NB4 (cell line): ENCODE results near the gene ZBTB20.

Experiments
- CTCF ChIP-seq: IDR thresholded peaks from one replicate; pipeline ENCODE4 v1.5.1; 2012; ENCODE audit warnings: low read depth, low read length
- MAX ChIP-seq: IDR thresholded peaks from 2 replicates; pipeline ENCODE4 v1.6.1; 2011; ENCODE audit warnings: low read depth, low read length
- MYC ChIP-seq: IDR thresholded peaks from 2 replicates; pipeline ENCODE4 v1.6.1; 2011; ENCODE audit warnings: low read depth, low read length
- POLR2A ChIP-seq: IDR thresholded peaks from 2 replicates; pipeline ENCODE4 v1.6.1; 2011; ENCODE audit warnings: mild to moderate bottlenecking; ENCODE audit not compliant: insufficient read length; ENCODE audit errors: extremely low read depth

GRCh38 chr3:114800272-114801031, 346.6 kb downstream of the ZBTB20 start:
- no peak for TF ChIP-seq CTCF
- TF ChIP-seq POLR2A: no peak
- no peak for TF ChIP-seq MAX
- TF ChIP-seq MYC: no peak
